Ascending aorta (tissue), 2 donors: ENCODE results near the gene IKZF3. TPM values are rescaled to one million over a fixed set of nuclear protein-coding genes. Genes with fewer than 3 reads are reported as not detected.

Experiments used
- DNase-seq, 2 donors: peaks; one replicate each; pipeline ENCODE4 v3.0.0-alpha.2; 2019; ENCODE audit warnings: low spot score in 2 of 2
- H3K27ac ChIP-seq, 2 donors: fragments of 200-600 bp; sonication (generic); one replicate each; pipeline ENCODE4 v1.5.1; 2016 to 2017; ENCODE audit warnings: mild to moderate bottlenecking in 1 of 2
- H3K27me3 ChIP-seq: fragments of 200-600 bp; sonication (generic); one replicate; pipeline ENCODE4 v1.5.1; 2017
- H3K36me3 ChIP-seq, 2 donors: fragments of 200-600 bp; sonication (generic); one replicate each; pipeline ENCODE4 v1.5.1; 2016
- H3K4me1 ChIP-seq, 2 donors: fragments of 200-600 bp; sonication (generic); one replicate each; pipeline ENCODE4 v1.5.1; 2016 to 2017; ENCODE audit warnings: mild to moderate bottlenecking in 1 of 2
- H3K4me3 ChIP-seq, 2 donors: fragments of 200-600 bp; sonication (generic); one replicate each; pipeline ENCODE4 v1.5.1; 2016 to 2017; ENCODE audit warnings: mild to moderate bottlenecking in 1 of 2
- H3K9me3 ChIP-seq, 2 donors: fragments of 200-600 bp; sonication (generic); one replicate each; pipeline ENCODE4 v1.5.1; 2016
- intact Hi-C: fragments of 100-400 bp; cut with DNase I; formaldehyde crosslinking; loops from one replicate; pipeline ENCODE4 v1.15.1; 2023
- total RNA-seq: library from RNA; depleted of rRNA; stranded (reverse); fragments of >200 nt; gene quantifications from one replicate; pipeline ENCODE4 v1.1.0, GENCODE V29; 2016
- TF ChIP-seq, protein P1 (sequence below), 3 experiments: fragments of 200-600 bp in 2 of 3; fragments of 450-650 bp in 1 of 3; sonication (generic) in 2 of 3; IDR thresholded peaks; one replicate each; pipeline ENCODE4 v1.5.1; 2016 to 2019; ENCODE audit warnings: antibody characterized with exemption in 3 of 3, mild to moderate bottlenecking in 1 of 3, moderate library complexity in 1 of 3

Gene IKZF3
- total RNA-seq, 1 donor from 2014 or later, result 1.5 TPM

DNA sequence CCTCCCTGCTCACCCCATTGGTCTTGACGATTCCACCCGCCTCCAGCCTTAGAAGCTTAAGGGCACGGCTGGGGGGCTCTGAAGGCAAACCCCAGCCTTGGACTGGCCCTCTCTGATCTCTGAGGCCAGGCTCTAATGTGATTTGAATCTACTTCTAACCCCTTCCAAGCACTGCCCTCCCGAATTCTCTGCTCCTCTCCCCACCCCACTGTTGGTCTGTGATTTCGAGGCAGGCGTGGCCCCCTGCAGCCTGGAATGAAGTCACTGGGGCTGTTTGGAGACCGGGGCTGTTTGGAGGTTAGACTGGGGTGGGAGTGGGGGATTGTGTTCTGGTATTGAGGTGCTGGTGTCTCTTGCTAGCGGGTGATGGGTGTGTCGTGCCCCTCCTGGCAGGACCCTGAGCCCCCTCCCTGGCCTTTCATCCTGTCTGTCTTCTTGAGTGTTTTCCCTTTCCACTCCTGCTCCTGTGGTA lies 124.2 kb downstream of the IKZF3 start:
- H3K36me3 ChIP-seq, result no peaks in the 10 kb centered on the region
- H3K9me3 ChIP-seq, result no peaks in the 10 kb centered on the region
- DNase-seq, result no peak
- H3K4me1 ChIP-seq, result peaks cover 4 to 19% of the 10 kb centered on the region in 2 donors
- H3K27me3 ChIP-seq, result peaks cover 28% of the 10 kb centered on the region
- intact Hi-C loops, result no loop called here
- no peak overlapping the region for H3K27ac ChIP-seq
- TF ChIP-seq, protein P1, sequence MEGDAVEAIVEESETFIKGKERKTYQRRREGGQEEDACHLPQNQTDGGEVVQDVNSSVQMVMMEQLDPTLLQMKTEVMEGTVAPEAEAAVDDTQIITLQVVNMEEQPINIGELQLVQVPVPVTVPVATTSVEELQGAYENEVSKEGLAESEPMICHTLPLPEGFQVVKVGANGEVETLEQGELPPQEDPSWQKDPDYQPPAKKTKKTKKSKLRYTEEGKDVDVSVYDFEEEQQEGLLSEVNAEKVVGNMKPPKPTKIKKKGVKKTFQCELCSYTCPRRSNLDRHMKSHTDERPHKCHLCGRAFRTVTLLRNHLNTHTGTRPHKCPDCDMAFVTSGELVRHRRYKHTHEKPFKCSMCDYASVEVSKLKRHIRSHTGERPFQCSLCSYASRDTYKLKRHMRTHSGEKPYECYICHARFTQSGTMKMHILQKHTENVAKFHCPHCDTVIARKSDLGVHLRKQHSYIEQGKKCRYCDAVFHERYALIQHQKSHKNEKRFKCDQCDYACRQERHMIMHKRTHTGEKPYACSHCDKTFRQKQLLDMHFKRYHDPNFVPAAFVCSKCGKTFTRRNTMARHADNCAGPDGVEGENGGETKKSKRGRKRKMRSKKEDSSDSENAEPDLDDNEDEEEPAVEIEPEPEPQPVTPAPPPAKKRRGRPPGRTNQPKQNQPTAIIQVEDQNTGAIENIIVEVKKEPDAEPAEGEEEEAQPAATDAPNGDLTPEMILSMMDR (IDR thresholded peaks at IDR 0.05), result no peak
- peak overlapping the region in 1 of 2 donors; percentile 47 for H3K4me3 ChIP-seq

- TF ChIP-seq, protein P1 (IDR thresholded peaks at IDR 0.05), result no peak
- no peak overlapping the region for H3K27ac ChIP-seq
- H3K4me3 ChIP-seq, result peak overlapping the region; percentile 35 to 47
- no peaks in the 10 kb centered on the region for H3K36me3 ChIP-seq
- no peak for DNase-seq
- H3K4me1 ChIP-seq, result peaks cover 4 to 19% of the 10 kb centered on the region in 2 donors
- H3K9me3 ChIP-seq, result no peaks in the 10 kb centered on the region
- intact Hi-C loops, result no loop called here
- peaks cover 28% of the 10 kb centered on the region for H3K27me3 ChIP-seq
Measured at GRCh38 chr17:39738983-39739884, 124.9 kb downstream of the IKZF3 start.

DNA sequence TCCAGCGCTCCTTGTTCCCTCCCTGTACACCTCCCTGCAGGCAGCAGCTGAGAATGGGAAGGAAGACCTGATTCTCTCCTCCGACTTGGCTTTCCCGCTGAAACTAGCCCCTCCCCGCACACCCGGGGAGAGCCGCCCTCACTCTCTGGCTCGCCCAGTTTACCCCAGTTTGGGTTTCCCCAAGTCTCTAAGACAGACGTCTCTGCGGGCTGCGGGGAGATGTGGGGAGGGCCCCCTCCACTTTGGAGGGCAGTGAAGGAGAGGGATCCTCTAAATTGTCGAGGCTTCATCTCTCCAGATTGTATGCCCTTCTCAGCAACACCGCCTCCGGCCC lies 125.6 kb downstream of the IKZF3 start:
- H3K27ac ChIP-seq, result no peak overlapping the region
- H3K4me3 ChIP-seq, result peak overlapping the region; percentile 9 to 47
- intact Hi-C loops, result no loop called here
- DNase-seq, result no peak
- H3K27me3 ChIP-seq, result peaks cover 28% of the 10 kb centered on the region
- TF ChIP-seq, protein P1 (IDR thresholded peaks at IDR 0.05), result no peak
- H3K9me3 ChIP-seq, result no peaks in the 10 kb centered on the region
- no peaks in the 10 kb centered on the region for H3K36me3 ChIP-seq
- H3K4me1 ChIP-seq, result peaks cover 4 to 19% of the 10 kb centered on the region in 2 donors

DNA sequence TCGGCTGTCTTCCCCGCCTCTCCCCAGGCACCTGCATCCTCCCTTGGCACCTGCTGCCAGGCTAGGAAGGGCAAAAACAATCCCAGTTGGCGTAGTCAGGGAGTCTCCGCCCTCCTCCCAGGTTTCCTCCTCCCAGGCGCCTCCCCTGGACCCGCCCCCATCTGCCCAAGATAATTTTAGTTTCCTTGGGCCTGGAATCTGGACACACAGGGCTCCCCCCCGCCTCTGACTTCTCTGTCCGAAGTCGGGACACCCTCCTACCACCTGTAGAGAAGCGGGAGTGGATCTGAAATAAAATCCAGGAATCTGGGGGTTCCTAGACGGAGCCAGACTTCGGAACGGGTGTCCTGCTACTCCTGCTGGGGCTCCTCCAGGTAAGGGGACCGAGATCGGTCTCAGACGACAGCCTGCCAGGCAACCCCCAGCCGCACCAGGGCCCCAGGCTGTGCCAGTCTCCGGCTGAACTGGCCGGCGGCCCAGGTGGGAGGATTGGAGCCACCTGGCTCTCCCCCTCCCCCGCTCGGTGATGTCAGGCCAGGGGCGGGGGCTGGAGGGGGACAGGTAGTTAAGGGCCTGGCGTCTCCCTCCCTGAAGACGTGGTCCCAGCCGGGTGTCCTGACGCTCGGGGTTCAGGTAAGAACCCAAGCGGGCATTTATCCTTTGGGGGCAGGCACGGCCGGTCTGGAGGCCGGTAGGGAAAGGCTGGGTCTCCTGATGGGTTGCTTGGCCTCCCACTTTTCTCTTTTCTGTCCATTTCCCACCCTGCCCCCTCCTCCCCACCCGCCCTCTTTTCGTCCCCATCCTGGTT lies 126.1 kb downstream of the IKZF3 start, which contains the start of gene GRB7:
GRB7 (plus strand) TSS at position 179 of the 808 bp plus-strand sequence. CDS start 4,364 bp downstream, outside the sequence.
- Histone ChIP-seq H3K4me1 (peaks cover 4 to 19% of the 10 kb centered on the region in 2 donors), H3K9me3 (no peaks in the 10 kb centered on the region), H3K27me3 (peaks cover 28% of the 10 kb centered on the region), H3K4me3 (peak within 1 kb of the TSS; percentile 9 to 47), H3K27ac (no peak within 1 kb of the TSS), H3K36me3 (no peaks in the 10 kb centered on the region)
- intact Hi-C loops, result loop anchor here (1.0 kb wide), 1 partner anchor 14 kb away; no protein-coding TSS in a partner anchor
- TF ChIP-seq, protein P1 (IDR thresholded peaks at IDR 0.05), result no peak
- DNase-seq, result no peak

DNA sequence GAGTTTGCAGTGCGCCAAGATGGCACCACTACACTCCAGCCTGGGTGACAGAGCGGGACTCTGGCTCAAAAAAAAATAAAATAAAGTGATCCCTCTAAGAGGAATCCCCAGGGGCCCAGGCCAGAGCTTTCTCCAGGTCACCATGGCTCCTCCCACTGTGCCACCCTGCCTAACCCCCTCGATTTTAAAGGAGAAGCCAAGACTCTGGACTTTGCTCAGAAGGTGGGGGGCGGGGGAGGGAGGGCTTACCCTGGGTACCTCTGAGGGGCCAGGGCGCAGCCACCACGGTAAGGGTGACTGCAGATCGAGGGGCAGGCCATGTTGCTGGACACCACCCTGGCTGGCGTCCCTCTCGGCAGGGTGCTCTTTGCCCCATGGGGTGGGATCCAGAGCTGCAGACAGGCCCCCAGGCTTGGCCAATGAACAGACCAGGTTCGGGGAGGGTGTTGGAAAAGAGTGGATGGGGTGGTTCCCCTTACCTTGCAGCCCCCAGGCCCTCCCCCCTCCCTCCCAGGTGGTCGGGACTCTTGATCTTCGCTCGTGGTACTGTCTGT lies 126.8 kb downstream of the IKZF3 start:
- H3K9me3 ChIP-seq, result no peaks in the 10 kb centered on the region
- no peak for DNase-seq
- peaks cover 4 to 19% of the 10 kb centered on the region in 2 donors for H3K4me1 ChIP-seq
- no peak overlapping the region for H3K27ac ChIP-seq
- TF ChIP-seq, protein P1 (IDR thresholded peaks at IDR 0.05), result no peak
- no peak overlapping the region for H3K4me3 ChIP-seq
- H3K27me3 ChIP-seq, result peaks cover 28% of the 10 kb centered on the region
- intact Hi-C loops, result loop anchor here (1.0 kb wide), 1 partner anchor 15 kb away; no protein-coding TSS in a partner anchor
- no peaks in the 10 kb centered on the region for H3K36me3 ChIP-seq
